ENCODE measurements around the gene BOLA3. TPM values are rescaled to one million over a fixed set of nuclear protein-coding genes. Genes with fewer than 3 reads are reported as not detected.

BOLA3 gene
- total RNA-seq, 1 experiment from 2014 or later = 30.4 TPM

DNA sequence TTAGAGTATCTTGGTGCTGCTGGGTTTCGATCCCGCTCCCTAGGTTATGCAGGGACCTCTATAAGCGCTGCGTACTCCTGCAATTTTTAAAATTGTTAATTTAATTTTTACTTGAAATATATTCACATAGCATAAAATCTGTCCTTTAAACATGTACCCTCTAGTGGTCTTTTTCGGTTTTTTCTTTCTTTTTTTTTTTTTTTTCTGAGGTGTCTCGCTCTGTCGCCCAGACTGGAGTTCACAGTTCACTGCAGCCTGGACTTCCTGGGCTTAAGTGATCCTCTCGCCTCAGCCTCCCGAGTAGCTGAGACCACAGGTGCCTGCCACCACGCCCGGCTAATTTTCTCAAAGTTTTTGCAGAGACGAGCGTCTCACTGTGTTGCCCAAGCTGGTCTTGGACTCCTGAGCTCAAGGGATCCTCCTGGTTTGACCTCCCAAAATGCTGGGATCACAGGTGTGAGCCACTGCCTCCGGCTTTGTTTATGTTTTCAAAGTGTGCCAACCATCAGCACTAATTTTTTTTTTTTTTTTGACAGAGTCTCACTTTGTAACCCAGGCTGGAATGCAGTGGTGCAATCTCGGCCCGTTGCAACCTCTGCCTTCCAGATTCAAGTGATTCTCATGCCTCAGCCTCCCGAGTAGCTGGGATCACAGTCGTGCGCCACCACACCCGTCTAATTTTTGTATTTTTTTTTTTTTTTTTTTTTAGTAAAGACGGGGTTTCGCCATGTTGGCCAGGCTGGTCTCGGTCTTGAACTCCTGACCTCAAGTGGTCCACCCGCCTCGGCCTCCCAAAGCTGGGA is 31.6 kb upstream of the BOLA3 start:
- intact Hi-C loops (cut with micrococcal nuclease; ENCODE audit: unreplicated experiment) = no loop called here
- H3K27ac ChIP-seq = peak overlapping the region; percentile 45; the same call in 1 of the 2 replicates
- H3K4me2 ChIP-seq = peak overlapping the region; percentile 95
- peaks cover 21% of the 10 kb centered on the region for H3K4me1 ChIP-seq (replicated peaks; ENCODE audit: insufficient read depth)
- H4K20me1 ChIP-seq (ENCODE audit: insufficient read depth) = peaks cover 39% of the 10 kb centered on the region
- H3K9me3 ChIP-seq (ENCODE audit: insufficient read depth, low read depth) = no peaks in the 10 kb centered on the region
- CTCF ChIA-PET = interaction anchor here (0.6 to 0.7 kb wide), 2 partner anchors 280 to 1388 kb away, joined by 5 to 6 read pairs; no protein-coding TSS in a partner anchor
- TF ChIP-seq EZH2 (IDR thresholded peaks at IDR 0.05; ENCODE audit: low read depth) = no peak
- TF ChIP-seq, protein P1, sequence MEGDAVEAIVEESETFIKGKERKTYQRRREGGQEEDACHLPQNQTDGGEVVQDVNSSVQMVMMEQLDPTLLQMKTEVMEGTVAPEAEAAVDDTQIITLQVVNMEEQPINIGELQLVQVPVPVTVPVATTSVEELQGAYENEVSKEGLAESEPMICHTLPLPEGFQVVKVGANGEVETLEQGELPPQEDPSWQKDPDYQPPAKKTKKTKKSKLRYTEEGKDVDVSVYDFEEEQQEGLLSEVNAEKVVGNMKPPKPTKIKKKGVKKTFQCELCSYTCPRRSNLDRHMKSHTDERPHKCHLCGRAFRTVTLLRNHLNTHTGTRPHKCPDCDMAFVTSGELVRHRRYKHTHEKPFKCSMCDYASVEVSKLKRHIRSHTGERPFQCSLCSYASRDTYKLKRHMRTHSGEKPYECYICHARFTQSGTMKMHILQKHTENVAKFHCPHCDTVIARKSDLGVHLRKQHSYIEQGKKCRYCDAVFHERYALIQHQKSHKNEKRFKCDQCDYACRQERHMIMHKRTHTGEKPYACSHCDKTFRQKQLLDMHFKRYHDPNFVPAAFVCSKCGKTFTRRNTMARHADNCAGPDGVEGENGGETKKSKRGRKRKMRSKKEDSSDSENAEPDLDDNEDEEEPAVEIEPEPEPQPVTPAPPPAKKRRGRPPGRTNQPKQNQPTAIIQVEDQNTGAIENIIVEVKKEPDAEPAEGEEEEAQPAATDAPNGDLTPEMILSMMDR (conservative IDR thresholded peaks at IDR 0.05) = peak; percentile 57; the same call in 1 of the 2 replicates
- H3K4me3 ChIP-seq = peak overlapping the region; percentile 84
- H3K79me2 ChIP-seq (ENCODE audit: low read depth) = peaks cover 43% of the 10 kb centered on the region
- POLR2A ChIA-PET (ENCODE audit: unreplicated experiment) = interaction anchor here (0.6 to 1.0 kb wide), 7 partner anchors 9 to 388 kb away, joined by 3 to 8 read pairs (median 5); no protein-coding TSS in a partner anchor
- peak overlapping the region; percentile 83 for H2AFZ ChIP-seq
- peaks cover 4% of the 10 kb centered on the region; the same call in 1 of the 2 replicates for H3F3A ChIP-seq (ENCODE audit: insufficient read depth, low read depth)
- H3K9me2 ChIP-seq (ENCODE audit: insufficient read depth) = no peaks in the 10 kb centered on the region
- BruUV-seq (replicated peaks) = TSS peak; percentile 92
- peaks cover 5% of the 10 kb centered on the region for H3K36me3 ChIP-seq (ENCODE audit: low read depth)
- no peaks in the 10 kb centered on the region for H3K27me3 ChIP-seq (ENCODE audit: insufficient read depth, low read depth)
- DNase-seq = peak in 1 of 2 experiments; percentile 44

DNA sequence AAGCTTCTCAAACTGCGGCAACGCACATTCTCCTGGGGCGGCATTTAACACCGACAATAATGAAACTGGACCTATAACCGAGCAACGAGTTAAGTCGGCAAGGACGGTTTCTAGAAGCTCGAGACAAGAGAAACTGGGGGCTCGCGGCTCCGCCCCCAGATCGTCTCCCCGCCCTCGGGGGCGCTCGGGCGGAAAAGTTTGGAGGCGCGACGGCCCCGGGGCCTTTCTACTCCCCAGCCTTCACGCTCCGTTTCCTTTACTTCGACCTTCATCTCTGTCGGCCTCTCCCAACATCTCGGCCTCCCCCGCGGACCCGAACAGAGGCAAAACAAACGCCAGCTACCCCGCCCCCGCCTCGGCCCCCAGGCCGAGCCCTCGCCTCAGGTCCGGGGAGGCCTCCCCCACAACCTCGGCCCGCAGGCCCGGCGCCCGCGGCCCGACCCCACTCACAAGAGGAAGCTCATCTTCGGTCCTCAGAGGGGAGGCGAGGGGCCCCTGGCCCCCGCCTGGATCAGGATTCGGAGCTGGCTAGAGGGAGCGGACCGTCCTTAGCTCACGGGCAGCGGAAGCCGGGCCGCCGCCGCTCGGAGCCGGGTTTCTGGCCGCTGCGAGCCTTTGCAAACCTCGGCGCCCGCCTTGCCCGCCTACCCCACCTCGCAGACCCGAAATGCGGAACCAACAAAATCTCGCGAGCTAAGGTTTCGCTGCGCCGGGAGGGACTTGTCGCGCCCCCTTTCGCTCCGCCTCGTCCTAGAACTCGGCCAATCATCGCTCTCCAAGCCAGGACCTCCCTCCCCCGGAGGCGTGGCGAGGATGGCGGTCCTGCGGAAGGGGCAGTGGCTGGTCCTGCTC is 30.7 kb upstream of the BOLA3 start, which contains the start of gene MOB1A:
Gene MOB1A (minus strand): TSS at position 669 of the 852 bp plus-strand sequence. CDS start 205 bp downstream, at position 464.
- peak within 1 kb of the TSS; percentile 76 for H3K27ac ChIP-seq
- POLR2A ChIA-PET (ENCODE audit: unreplicated experiment) = interaction anchor here (0.6 to 1.0 kb wide), 9 partner anchors 10 to 389 kb away, joined by 3 to 8 read pairs (median 5); no protein-coding TSS in a partner anchor
- peaks cover 4% of the 10 kb centered on the region; the same call in 1 of the 2 replicates for H3F3A ChIP-seq (ENCODE audit: insufficient read depth, low read depth)
- no peaks in the 10 kb centered on the region for H3K27me3 ChIP-seq (ENCODE audit: insufficient read depth, low read depth)
- H2AFZ ChIP-seq = peak within 1 kb of the TSS; percentile 83
- CTCF ChIA-PET = interaction anchor here (0.6 to 0.7 kb wide), 3 partner anchors 89 to 1387 kb away, joined by 3 to 5 read pairs (median 3); partner anchors contain the start of gene STAMBP
- H4K20me1 ChIP-seq (ENCODE audit: insufficient read depth) = peaks cover 47% of the 10 kb centered on the region
- TF ChIP-seq, protein P1 (conservative IDR thresholded peaks at IDR 0.05) = no peak
- no peak for TF ChIP-seq EZH2 (IDR thresholded peaks at IDR 0.05; ENCODE audit: low read depth)
- intact Hi-C loops (cut with micrococcal nuclease; ENCODE audit: unreplicated experiment) = loop anchor here (1.0 kb wide), 1 partner anchor 20 kb away; the partner anchor contains the start of gene MTHFD2
- peaks cover 5% of the 10 kb centered on the region for H3K36me3 ChIP-seq (ENCODE audit: low read depth)
- peak within 1 kb of the TSS; percentile 95 for H3K4me2 ChIP-seq
- H3K4me1 ChIP-seq (replicated peaks; ENCODE audit: insufficient read depth) = peaks cover 21% of the 10 kb centered on the region
- H3K9me3 ChIP-seq (ENCODE audit: insufficient read depth, low read depth) = no peaks in the 10 kb centered on the region
- TSS peak; percentile 37 for BruUV-seq (replicated peaks)
- H3K79me2 ChIP-seq (ENCODE audit: low read depth) = peaks cover 51% of the 10 kb centered on the region
- DNase-seq = peak; percentile 95 to 98
- peak within 1 kb of the TSS; percentile 84 for H3K4me3 ChIP-seq
- H3K9me2 ChIP-seq (ENCODE audit: insufficient read depth) = no peaks in the 10 kb centered on the region
